ENCODE results near the gene MAB21L1. TPM values are rescaled to one million over a fixed set of nuclear protein-coding genes. Genes with fewer than 3 reads are reported as not detected.

MAB21L1 gene
- 0.08 and 5.5 TPM in 2 replicates for total RNA-seq (ENCODE audit: low replicate concordance)

GRCh38 chr13:35475960-35476943 is at the start of gene MAB21L1:
TSS of gene MAB21L1 (minus strand) at chr13:35476689. CDS start at chr13:35476138, 551 bp downstream.

Measured in smooth muscle cell of the coronary artery (primary cell).